Thoracic aorta endothelial cell (primary cell): Measurements from ENCODE around the gene ITGAE. TPM values are rescaled to one million over a fixed set of nuclear protein-coding genes. Genes with fewer than 3 reads are reported as not detected.

Experiments used
- total RNA-seq: library from RNA; depleted of rRNA; stranded (reverse); fragments of >200 nt; gene quantifications from 2 replicates; pipeline ENCODE4 v1.2.3, GENCODE V29; 2012

Gene ITGAE, protein sequence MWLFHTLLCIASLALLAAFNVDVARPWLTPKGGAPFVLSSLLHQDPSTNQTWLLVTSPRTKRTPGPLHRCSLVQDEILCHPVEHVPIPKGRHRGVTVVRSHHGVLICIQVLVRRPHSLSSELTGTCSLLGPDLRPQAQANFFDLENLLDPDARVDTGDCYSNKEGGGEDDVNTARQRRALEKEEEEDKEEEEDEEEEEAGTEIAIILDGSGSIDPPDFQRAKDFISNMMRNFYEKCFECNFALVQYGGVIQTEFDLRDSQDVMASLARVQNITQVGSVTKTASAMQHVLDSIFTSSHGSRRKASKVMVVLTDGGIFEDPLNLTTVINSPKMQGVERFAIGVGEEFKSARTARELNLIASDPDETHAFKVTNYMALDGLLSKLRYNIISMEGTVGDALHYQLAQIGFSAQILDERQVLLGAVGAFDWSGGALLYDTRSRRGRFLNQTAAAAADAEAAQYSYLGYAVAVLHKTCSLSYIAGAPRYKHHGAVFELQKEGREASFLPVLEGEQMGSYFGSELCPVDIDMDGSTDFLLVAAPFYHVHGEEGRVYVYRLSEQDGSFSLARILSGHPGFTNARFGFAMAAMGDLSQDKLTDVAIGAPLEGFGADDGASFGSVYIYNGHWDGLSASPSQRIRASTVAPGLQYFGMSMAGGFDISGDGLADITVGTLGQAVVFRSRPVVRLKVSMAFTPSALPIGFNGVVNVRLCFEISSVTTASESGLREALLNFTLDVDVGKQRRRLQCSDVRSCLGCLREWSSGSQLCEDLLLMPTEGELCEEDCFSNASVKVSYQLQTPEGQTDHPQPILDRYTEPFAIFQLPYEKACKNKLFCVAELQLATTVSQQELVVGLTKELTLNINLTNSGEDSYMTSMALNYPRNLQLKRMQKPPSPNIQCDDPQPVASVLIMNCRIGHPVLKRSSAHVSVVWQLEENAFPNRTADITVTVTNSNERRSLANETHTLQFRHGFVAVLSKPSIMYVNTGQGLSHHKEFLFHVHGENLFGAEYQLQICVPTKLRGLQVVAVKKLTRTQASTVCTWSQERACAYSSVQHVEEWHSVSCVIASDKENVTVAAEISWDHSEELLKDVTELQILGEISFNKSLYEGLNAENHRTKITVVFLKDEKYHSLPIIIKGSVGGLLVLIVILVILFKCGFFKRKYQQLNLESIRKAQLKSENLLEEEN
- total RNA-seq: 19.1 and 22.2 TPM in 2 replicates

DNA sequence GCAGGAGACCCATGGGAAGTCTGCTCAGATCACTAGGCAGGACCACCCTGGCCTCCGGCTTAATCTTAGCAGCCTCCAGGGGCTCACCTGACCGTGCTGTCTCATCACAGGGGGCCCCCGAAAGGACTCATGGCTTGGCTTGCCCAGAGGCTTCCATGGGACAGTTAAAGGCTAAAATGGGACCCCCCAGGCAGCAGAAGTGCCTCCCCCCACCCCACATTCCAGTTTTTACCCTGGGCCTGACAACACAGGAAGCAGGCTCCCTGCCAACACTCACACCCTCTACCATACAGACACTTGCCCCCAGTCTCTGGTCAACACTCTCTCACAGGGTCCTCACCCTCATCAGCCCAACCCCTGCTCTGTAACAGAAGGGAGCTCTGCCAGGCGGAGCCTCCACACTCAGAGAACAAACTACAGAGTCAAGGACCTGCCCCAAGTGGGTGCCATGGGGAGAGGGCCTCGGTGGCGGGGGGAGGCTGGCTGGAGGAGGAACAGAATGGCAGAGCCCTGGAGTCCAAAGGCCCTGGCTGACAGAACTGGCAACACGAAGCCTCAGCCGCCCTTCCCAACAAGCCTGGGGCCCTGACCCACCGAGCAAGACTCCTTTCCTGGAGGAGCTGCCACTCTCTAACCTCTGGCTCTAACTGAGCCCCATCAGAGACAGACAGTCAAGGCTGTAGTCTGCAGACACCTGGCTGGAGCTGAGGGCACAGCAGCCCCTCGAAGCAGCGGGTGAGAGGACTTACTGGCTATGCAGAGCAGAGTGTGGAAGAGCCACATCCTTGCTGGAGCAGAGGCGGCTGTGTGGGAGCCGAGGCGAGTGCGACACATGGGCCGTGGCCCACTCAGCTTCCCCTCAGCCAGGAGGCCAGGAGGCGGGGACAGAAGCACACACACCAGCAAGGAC, at the start of gene ITGAE:
TSS of gene ITGAE (minus strand) at position 827 of the 910 bp plus-strand sequence. CDS start at position 783, 44 bp downstream.

DNA sequence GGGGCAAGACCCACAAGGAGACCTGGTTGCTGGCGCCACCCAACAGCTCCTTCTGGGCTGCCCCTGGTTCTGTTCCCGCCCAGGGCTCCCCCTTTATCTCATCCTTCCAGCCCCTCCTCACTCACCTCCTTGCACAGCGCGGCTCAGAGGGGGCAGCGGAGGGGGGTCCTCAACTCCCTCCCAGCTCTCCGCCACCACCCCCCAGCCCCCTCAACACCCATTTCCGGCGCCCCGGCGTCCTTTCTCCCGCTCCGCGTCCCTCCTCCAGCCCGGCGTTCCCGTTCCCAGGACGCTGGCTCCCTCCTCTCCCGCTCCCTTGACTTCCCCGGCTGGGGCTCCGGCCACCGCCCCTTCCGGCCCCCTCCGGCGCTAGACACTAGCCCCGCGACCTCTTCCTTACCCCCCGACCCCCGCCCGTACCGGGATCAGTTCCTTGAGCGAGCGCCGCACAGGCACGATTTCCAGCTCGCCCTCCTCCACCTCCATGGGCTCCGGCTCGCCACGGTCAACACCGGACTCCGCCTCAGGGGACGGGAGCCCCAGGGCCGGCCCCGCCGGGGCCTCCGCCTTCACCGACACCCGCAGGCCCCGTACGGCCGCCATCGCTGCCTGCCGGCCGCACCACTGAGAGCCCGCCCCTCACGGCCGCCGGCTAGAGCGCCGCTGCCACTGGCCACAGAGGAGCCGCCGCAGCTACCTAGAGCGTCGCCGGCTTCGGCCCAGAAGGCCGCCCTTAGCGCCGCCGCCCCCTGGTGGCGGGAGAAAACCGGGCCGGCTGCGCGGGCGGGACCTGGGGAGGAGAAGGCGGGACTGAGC, 44.8 kb upstream of the ITGAE start, which contains the start of gene NCBP3:
TSS of gene NCBP3 (minus strand) at position 626 of the 816 bp plus-strand sequence. CDS start at position 603, 23 bp downstream.

DNA sequence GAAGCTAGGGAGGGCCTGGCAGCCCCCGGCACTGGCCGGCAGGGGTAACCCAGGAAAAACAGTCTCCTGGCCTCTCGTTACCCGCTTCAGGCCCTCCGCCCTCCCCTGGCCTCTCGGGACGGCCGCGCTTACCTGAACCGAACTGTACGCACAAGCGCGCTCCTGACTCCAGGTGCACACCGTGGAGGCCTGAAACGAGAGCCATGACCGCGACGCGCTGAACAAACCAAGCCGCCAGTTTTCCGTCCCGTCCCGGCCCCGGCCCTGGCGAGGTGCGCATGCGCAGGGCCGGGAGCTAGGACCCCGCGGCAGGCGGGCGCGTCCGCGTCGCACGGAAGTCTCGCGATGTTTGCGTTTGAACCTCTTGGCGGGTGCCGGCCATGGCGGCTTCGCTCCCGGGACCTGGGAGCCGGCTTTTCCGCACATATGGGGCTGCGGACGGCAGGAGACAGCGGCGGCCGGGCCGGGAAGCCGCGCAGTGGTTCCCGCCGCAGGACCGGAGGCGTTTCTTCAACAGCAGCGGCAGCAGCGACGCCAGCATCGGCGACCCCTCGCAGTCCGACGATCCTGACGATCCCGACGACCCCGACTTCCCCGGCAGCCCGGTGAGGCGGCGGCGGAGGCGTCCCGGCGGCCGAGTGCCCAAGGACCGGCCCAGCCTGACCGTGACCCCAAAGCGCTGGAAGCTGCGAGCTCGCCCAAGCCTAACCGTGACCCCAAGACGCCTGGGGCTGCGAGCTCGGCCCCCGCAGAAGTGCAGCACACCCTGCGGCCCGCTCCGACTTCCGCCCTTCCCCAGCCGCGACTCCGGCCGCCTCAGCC, 77.2 kb downstream of the ITGAE start, which contains the start of gene HASPIN:
TSS of gene HASPIN (plus strand) at position 348 of the 822 bp plus-strand sequence. CDS start at position 381, 33 bp downstream.

DNA sequence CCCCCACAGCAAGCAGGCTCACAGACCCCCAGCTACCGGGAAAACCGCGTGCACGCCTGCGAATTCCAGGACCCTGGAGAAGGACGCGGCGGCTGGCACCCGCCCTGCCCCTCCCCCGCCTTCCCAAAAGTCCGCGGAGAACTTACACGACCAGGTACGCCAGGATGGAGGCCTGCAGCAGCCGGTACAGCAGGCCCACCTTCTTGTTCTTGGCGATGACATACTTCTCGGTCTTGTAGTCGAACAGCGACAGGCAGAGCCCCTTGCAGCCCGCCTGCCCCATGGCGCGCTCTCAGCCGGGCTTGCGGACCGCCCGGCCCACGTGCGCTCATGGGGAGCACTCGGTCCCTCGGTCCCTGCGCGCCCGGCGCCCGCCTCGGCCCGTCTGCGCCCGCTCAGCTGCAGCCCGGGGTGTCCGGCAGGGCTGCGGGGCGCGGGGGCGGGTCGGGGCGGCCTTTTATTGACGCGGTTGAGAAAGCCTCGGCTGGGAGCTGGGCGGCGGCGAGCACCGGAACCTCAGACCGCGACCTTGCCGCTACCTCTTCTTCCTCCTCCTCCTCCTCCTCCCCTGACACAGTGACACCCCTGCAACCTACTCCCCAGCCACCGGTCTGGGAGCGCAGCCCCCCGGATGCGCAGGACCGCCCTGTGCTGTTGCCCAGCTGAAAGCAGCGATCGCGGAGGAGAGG, 105.1 kb downstream of the ITGAE start, which contains the start of gene P2RX5:
TSS of gene P2RX5 (minus strand) at position 433 of the 689 bp plus-strand sequence. CDS start at position 283, 150 bp downstream.

DNA sequence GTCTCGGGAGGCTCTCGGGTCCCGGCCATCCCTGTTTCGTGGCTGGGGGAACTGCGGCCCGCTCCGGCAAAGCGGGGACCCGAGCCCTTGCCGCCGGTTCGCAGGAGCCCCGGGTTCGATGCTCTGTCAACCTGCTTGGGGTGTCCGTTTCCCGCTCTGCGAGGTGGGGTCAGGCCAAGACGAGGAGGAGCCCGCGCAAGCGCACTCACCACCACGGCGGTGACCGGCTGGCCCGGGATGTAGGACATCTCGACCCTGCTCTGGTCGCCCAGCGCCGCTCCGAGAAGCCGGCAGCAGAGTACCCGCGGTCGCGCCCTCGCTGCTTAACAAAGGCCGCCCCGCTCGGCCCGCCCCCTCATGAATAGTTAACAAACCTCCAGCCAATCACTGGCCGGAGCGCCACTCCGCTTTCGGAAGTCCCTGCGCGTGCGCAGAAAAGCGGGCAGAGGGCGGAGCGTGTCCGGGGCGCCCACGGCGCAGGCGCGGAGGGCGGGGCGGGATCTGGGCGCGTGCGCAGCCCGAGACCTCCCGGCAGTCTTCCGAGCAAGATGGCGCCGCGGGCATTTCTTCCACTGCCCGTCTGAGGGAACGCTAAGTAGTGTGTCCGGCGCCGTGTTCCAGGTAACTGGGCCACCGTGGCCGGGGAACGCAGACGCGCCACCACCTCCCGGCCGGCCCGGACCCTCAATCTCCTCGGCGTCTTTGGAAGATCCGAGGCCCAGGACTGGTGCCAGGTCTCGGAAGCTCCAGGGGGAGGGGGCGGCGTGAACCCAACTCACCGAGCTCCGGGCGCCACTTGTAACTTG, 132.5 kb downstream of the ITGAE start, which contains the start of the genes EMC6 and TAX1BP3:
TSS of gene EMC6 (plus strand) at position 534 of the 806 bp plus-strand sequence. CDS start 335 bp downstream, outside the sequence.
TSS of gene TAX1BP3 (minus strand) at position 300 of the 806 bp plus-strand sequence. CDS start at position 248, 52 bp downstream.

Other genes starting within 250 kb of the ITGAE start
- gene TRPV3, start 243.4 kb downstream of the ITGAE start, total RNA-seq: under 0.01 TPM in 1 of 2 replicates, not detected in the other
- 0.80 and 1.4 TPM in 2 replicates for gene TRPV1, start 191.8 kb downstream of the ITGAE start, total RNA-seq
- gene SHPK, start 164.9 kb downstream of the ITGAE start, total RNA-seq: 12.2 and 19.2 TPM in 2 replicates
- 21.0 and 25.1 TPM in 2 replicates for gene CTNS, start 164.4 kb downstream of the ITGAE start, total RNA-seq
- 159 and 179 TPM in 2 replicates for gene TAX1BP3, start 132.6 kb downstream of the ITGAE start, total RNA-seq
- gene EMC6, start 132.4 kb downstream of the ITGAE start, total RNA-seq: 16.9 and 26.9 TPM in 2 replicates
- 0.27 and 1.7 TPM in 2 replicates for gene P2RX5, start 105.0 kb downstream of the ITGAE start, total RNA-seq
- 11.8 and 22.0 TPM in 2 replicates for gene HASPIN, start 77.3 kb downstream of the ITGAE start, total RNA-seq
- gene NCBP3, start 45.1 kb upstream of the ITGAE start, total RNA-seq: 40.7 and 48.7 TPM in 2 replicates
- 3.2 and 4.9 TPM in 2 replicates for gene CAMKK1, start 91.9 kb upstream of the ITGAE start, total RNA-seq
- gene P2RX1, start 115.3 kb upstream of the ITGAE start, total RNA-seq: not detected in 2 replicates
- gene ATP2A3, start 163.2 kb upstream of the ITGAE start, total RNA-seq: 0.65 and 1.3 TPM in 2 replicates